Suprapubic skin (tissue), 4 donors: ENCODE results near the gene OTUB2.

ENCODE experiments used
- POLR2A ChIP-seq, 2 donors: fragments of 450-650 bp; IDR thresholded peaks; one replicate each; pipeline ENCODE4 v1.6.1; 2017; ENCODE audit warnings: antibody characterized with exemption in 2 of 2, mild to moderate bottlenecking in 2 of 2, moderate library complexity in 2 of 2
- POLR2AphosphoS5 ChIP-seq, 3 donors: sonication (generic); formaldehyde crosslinking; IDR thresholded peaks; one replicate each; pipeline ENCODE4 v1.6.1; 2017; ENCODE audit warnings: antibody characterized with exemption in 3 of 3
- TF ChIP-seq, protein P1 (sequence below), 2 donors: fragments of 200-600 bp in 1 of 2; fragments of 450-650 bp in 1 of 2; sonication (generic) in 1 of 2; IDR thresholded peaks; one replicate each; pipeline ENCODE4 v1.5.1; 2016 to 2019; ENCODE audit warnings: antibody characterized with exemption in 2 of 2, mild to moderate bottlenecking in 1 of 2, moderate library complexity in 1 of 2

DNA sequence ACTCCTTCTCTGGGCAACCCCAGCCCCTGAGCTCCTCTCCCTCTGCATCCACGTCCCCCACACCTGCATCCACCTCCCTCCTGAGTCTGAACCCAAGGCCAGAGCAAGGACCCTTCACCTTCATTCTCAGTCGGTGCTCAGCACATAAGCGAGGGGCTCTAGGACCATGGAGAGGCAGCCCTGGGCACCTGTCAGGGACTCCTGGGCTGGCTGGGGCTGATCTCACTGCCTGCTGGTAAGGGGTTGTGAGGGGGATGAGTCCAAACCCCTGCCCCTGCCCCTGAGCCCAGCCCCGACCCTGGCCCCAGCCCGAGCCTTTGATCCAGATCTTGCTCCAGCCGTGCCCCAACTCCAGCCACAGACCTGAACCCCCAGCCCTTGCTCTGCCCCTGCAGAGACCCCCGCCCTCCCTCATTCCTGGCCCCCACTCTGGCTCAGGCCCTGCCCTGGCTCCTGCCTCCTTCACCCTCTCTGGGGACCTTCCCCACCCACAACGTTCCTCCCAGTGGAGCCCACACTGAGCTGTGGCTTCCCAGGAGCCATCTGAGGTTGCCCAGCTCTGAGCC lies 29.9 kb upstream of the OTUB2 start:
- TF ChIP-seq, protein P1, sequence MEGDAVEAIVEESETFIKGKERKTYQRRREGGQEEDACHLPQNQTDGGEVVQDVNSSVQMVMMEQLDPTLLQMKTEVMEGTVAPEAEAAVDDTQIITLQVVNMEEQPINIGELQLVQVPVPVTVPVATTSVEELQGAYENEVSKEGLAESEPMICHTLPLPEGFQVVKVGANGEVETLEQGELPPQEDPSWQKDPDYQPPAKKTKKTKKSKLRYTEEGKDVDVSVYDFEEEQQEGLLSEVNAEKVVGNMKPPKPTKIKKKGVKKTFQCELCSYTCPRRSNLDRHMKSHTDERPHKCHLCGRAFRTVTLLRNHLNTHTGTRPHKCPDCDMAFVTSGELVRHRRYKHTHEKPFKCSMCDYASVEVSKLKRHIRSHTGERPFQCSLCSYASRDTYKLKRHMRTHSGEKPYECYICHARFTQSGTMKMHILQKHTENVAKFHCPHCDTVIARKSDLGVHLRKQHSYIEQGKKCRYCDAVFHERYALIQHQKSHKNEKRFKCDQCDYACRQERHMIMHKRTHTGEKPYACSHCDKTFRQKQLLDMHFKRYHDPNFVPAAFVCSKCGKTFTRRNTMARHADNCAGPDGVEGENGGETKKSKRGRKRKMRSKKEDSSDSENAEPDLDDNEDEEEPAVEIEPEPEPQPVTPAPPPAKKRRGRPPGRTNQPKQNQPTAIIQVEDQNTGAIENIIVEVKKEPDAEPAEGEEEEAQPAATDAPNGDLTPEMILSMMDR (IDR thresholded peaks at IDR 0.05) = no peak
- no peak for TF ChIP-seq POLR2A (IDR thresholded peaks at IDR 0.05)
- no peak for TF ChIP-seq POLR2AphosphoS5 (IDR thresholded peaks at IDR 0.05)
